GM21737 (cell line): Measurements from ENCODE around the gene HRH2.
"Not testable (repeated sequence)": the region's sequence is repeated elsewhere in the genome, so short reads cannot be mapped to it uniquely, and the experiment has no call there.

Source experiments
- ATAC-seq: cut with Tn5 transposase; IDR thresholded peaks from one replicate; pipeline ENCODE4 v1.9.1; 2021; ENCODE audit warnings: mild to moderate bottlenecking, moderate library complexity; ENCODE audit not compliant: unreplicated experiment

Gene HRH2, protein sequence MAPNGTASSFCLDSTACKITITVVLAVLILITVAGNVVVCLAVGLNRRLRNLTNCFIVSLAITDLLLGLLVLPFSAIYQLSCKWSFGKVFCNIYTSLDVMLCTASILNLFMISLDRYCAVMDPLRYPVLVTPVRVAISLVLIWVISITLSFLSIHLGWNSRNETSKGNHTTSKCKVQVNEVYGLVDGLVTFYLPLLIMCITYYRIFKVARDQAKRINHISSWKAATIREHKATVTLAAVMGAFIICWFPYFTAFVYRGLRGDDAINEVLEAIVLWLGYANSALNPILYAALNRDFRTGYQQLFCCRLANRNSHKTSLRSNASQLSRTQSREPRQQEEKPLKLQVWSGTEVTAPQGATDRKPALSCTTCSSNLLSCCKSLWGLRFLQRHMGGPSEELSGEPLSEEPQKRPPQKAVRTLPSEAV

DNA sequence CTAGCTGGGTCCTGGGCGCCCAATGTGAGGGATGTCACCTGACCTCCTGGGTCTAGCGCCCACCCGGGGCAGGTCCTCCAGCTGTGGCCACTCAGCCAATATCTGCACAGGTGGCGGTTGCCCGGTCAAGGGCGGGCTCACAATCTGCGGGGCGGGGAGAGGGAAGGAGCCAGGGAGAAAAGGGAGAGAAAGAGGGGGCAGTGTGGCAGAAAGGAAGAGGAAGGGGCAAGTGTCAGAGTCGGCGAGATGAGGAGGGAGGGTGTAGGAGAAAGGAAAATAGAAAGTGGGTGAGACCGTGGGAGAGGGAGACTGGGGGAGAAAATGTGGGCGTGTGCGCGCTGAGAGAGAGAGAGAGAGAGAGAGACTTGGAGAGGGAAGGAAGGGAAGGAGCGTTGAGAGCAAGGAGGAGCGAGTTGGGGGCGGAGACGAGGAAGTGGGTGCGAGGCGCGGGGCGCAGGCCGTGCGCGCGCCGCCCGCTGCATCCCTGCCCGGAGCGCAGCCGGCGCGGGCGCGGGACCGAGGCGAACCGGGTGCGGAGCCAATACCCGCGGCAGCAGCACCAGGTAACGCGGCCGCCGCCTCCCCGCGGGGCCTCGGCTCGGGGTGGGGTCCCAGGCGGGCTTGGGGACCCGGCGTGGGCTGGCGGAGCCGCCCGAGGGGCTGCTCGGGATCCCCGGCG, at the start of gene HRH2:
TSS of gene HRH2 (plus strand) at position 479 of the 679 bp plus-strand sequence. CDS start 25,163 bp downstream, outside the sequence.
- ATAC-seq, result no peak

DNA sequence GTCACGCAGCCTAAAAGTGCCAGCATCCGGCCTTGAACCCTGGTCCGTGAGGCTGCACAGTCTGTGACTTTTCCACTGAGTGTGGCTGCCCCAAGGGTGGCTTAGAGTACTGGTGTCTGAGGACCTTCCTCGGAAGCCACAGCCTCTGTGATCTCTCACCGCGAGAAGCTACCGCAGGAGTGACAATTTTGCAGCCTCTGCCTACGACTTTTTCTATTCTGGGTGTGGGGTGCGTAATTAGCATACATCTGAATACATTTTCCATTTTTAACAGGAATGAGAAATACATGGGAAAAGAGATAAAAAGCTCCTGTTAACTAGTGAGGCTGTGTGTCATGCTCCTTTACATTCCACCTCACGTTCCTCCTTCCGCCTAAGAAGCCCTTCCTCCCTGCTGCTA, 48.3 kb upstream of the HRH2 start:
- ATAC-seq, result no peak

DNA sequence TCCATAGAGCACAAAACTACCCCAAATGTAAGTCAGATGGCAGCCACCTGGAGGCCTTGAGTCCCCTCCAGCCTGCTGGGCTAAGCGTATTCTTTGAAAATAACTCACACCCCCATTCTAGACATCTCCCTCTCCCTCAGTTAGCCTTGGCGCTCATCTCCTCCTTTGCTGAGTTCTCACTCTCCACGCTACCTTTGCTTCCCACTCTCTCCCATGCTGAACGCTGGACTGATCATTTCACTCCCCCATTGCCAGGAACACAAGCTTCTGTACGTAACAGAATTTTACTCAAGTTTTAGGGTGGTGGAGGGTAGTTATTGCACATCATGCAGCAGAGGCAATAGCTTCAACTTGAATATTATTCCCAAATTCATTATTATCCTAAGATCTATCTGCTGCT, 47.5 kb upstream of the HRH2 start:
- no peak for ATAC-seq

DNA sequence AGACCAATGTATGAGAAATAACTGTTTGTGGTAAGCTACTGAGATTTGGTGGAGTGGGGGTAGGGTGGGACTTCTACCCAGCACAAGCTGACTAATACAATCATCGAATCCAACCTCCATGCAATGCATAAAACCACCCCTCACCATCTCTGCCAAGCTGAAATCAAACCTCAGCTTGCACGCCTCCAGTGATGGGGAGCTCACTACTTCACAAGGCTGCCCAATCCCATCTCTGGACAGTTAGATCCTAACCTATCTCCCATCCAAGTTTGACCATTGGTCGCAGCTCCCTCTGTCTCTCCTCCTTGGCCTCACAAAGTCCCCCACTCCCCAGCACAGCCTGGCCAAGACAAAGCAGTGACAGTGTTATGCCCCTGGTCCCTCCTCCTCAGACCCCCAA, 47.0 kb upstream of the HRH2 start:
- no peak for ATAC-seq

DNA sequence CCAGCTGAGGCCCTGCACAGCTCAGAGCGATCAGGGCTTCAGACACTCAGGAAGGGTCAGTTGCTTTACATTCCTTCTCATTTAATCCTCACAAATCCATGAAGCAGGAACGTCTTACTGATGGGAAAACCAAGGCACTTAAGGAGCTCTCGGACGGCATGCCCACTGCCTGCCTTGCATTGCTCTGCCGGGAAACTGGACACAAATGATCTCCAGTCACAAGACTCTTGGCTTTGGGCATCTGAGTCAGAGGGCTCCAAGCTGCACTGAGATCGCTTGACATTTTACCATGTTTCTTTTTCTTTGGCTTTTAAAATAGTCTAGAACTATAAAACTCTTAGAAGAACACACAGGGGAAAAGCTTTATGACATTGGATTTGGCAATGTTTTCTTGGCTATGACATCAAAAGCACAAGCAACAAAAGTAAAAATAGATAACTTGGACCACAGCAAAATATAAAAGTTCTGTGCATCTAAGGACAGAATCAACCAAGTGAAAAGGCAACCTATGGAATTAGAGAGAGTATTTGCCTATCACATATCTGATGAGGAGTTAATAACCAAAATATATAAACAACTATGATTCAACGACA, 43.6 kb upstream of the HRH2 start:
- no peak for ATAC-seq

DNA sequence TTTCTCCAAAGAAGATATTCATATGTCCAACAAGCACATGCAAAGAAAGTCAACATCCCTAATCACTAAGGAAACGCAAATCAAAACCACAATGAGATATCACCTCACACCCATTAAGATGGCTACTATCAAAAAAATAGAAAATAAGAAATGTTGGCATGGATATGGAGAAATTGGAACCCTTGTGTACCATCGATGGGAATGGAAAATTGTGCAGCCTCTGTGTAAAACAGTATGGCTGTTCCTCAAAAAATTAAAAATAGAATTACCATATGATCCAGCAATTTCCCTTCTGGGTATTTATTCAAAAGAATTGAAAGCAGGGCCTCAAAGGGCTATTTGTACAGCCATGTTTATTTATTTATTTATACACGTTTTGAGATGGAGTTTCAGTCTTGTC, 43.0 kb upstream of the HRH2 start:
- ATAC-seq, result no peak

DNA sequence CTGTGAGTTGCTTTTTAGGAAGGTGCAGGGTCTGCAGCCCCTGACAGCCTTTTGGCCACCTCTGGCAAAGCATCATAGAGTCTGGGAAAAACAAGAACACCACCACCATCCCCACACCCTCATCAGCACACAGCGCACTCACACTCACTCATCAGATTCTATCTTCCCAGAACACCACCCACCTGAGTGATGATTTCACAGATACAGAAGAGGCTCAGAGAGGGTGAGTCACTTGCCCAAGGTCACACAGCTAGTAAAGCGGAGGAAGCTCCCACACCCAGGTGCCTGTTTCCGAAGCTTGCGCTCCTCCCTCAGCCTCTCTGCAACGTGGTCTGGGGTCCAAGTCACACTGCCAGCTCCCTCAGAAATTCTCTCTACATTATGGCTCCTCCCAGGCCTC, 41.8 kb upstream of the HRH2 start:
- no peak for ATAC-seq

DNA sequence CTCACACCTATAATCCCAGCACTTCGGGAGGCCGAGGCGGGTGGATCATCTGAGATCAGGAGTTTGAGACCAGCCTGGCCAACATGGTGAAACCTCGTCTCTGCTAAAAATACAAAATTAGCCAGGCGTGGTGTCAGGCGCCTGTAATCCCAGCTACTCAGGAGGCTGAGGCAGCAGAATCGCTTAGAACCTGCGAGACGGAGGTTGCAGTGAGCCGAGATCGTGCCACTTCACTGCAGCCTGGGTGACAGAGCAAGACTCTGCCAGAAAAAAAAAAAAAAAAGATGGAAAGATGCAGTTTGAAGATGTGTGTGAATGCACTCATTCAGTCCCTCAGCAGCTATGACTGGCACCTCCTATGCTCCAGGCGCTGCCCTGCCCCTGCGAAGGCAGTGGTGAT, 41.3 kb upstream of the HRH2 start:
- ATAC-seq, result not testable (repeated sequence)

DNA sequence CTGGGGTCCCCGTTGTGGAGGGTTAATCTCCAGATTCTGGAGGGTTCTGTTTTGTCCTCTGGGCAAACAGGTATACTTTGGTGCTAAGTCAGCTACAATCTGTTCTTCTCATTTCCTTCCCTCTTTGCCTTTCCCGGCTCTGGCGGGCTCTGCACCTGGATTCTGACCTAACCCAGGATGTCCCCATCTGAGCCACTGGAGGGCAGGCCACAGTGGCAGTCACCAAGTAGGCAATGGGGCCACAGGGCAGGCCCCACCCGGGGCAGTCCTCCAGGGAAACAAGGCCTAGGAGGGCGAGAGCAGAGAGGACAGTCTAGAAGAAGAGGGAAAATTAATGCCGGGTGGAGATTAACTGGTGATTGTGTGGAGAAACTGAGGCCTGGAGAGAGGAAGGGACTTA, 40.4 kb upstream of the HRH2 start:
- ATAC-seq, result no peak

DNA sequence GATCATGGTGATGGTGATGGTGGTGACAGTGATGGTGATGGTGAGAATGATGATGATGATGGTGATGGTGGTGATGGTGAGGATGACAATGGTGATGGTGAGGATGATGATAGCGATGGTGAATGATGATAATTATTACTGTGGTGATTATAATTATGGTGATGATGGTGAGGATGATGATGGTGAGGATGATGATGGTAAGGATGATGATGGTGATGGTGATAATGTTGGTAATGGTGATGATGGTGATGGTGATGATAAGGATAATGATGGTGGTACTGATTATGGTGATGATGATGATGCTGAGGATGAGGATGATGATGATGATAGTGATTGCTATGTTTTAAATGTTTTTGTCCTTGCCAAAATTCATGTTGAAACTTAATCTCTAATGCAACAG, 37.3 kb upstream of the HRH2 start:
- no peak for ATAC-seq

DNA sequence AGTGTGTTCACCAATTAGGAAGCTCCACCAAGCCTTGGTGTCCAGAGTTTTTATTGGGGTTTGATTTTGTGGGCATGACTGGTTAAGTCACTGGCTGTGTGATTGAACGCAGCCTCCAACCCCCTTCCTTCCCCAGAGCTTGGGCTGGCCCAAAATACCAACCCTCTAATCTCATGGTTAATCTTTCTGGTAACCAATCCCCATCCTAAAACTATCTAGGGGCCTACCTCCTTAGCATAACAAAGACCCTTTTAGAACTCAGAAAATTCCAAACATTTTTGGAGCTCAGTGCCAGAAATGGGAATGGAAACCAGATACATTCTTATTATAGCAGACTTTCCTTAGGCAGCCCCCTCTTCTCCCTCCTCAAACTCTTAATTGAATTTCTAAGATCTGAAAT, 35.9 kb upstream of the HRH2 start:
- no peak for ATAC-seq

DNA sequence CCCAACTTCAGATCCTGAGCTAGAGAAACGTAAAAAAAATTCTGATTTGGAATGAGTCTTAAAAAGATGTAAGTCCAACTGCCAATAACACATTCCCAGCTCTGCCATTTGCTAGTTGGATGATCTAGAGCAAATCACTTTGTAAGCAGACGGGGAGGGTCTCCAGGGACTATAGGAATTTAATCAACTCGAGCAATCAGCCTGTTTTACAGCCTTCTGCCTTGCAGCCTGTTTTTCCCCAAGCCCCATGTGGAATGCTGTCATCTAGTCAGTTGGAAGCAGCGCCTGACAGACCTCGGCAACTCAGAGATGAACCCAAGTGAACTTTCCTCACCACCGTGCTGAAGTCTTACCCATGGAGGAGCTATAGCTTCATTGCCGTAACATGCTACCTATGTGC, 34.8 kb upstream of the HRH2 start:
- no peak for ATAC-seq

DNA sequence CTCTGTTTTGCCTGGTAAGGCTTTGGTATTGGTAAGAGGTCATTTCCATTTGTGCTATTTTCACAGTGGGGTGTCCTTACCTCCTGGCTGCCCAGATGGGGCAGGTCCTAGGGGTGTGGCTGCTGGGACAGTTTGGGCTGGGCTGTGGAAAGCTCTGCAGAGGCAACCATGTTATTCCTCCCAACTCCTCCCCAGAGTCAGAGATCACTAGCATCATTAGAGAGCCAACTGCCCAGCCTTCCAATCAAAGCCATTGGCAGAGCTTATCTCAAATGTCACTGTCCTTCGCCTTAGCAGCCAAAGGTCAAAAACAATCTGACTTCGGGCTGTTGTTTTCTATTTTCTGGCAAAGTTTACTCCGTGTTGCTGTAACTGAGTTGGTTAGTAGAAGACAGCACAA, 33.6 kb upstream of the HRH2 start:
- no peak for ATAC-seq

DNA sequence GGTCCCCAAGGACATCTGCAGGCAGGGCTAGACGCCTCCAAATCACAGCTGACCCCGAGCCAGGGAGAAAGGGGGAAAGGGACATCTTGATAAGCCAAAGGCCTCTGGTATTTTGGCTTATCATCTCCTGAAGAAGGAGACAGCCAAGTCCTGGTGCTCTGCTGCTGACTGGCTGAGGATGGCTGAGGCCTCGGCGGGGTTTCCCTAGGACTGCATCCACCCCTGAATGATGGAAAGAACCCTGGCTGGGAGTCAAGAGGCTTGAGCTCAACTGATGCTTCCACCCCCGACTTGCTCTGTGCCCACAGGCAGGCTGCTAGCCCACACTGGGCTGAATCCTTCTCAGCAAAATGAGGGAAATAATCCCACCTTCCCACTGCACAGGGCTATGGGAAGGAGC, 30.9 kb upstream of the HRH2 start:
- ATAC-seq, result no peak

DNA sequence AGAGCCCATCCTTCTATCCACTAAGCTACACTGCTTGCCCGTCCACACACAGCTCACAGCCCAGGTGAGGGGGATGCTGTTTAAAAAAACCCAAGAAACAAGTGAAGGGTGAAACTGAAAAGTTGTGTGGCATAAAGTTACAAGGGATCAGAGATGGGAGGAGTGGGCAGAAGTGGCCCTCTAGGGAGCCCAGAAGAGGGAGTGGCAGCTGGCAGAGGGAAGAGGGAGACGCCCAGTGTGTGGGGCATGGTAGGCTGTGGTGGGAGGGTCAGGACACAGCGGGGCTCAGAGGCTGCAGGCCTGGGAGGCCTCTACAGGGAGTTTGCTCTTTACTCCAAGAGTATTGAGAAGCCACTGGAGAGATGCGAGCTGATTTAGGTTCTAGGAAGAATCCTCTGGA, 30.1 kb upstream of the HRH2 start:
- ATAC-seq, result no peak

DNA sequence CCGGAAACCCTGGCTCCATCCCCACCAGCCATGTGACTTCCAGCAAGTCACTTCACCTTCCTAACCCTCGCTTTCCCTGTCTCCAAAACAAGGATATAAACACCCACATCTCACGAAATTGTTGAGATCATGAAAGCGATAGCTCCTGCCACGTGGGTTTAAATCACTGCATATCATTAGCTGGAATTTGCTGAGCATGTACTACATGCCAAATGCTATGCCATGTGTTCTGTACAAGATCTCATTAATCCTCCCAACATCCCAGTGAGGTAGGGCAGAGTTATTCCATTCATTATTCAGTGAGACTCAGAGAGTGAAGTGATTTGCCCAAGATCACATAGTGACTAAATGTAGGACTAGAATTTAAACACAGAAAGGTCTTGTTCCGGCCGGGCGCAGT, 29.2 kb upstream of the HRH2 start:
- ATAC-seq, result no peak

DNA sequence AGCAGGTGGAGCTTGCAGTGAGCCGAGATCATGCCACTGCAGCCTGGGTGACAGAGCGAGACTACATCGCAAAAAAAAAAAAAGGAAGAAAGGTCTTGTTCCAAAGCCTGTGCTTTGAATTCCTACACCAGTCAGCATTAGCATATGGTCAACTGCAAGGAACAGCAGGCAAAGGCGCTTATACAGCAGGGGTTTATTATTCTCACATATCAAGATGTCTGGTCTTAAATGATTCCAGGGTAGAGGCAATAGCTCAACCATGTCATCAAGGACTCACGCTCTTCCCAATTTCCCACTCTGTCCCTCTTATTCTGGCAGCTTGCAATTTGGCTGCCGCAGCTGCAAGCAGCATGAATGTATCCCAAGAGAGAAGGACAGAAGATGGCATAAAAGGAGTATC, 28.6 kb upstream of the HRH2 start:
- ATAC-seq, result no peak

DNA sequence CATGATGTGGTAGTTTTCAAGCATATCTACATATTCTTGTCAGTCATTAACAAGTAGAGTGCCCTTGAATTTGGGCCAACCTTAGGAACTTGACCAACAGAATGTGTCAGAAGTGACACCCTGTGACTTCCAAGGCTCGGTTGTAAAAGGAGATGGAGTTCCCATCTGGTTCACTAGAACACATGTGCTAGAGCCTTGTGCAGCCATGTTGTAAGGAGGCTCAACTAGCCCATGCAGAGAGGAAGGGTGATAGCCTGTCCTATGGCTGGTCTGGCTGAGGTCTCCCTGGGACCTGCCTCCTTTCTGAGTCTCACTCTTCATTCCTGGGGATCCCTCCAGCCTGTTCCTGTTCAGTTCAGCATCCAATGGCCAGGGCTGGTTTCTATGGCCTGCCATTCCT, 28.1 kb upstream of the HRH2 start:
- no peak for ATAC-seq

DNA sequence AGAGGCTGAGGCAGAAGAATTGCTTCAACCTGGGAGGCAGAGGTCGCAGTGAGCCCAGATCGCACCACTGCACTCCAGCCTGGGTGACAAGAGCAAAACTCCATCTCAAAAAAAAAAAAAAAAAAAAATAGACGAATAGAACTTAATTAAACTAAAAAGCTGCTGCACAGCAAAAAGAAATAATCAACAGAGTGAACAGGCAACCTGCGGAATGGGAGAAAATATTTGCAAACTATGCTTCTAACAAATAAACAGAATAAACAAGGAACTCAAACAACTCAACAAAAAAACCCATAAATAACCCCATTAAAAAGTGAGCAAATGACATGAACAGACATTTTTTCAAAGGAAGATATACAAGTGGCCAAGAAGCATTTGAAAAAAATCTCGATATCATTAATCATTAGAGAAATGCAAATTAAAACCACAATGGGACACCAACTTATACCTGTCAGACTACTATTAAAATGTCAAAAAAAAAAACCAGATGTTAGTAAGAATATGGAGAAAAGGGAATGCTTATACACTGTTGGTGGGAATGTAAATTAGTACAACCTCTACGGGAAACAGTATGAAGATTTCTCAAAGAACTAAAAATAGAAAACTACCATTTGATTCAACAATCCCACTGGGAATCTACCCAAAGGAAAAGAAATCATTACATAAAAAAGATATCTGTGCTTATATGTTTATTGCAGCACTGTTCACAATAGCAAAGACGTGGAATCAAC, 21.9 kb upstream of the HRH2 start:
- ATAC-seq, result no peak

DNA sequence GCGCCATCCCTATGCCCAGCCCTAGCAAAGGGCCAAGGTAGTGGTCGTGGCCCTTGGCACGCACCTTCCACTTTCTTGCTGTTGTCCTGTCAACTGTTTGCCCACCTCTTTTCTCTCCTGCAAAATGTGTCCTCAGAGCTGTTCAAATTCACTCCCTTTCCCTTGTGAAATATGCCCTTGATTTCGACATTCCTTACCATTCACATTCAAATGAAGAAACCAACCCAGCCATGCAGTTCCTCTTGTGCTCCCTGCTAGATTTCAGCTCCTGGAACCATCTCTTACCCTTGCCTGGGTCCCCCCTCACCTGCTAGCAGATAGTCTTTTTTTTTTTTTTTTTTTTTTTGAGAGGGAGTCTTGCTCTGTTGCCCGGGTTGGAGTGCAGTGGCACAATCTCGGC, 19.6 kb upstream of the HRH2 start:
- no peak for ATAC-seq

DNA sequence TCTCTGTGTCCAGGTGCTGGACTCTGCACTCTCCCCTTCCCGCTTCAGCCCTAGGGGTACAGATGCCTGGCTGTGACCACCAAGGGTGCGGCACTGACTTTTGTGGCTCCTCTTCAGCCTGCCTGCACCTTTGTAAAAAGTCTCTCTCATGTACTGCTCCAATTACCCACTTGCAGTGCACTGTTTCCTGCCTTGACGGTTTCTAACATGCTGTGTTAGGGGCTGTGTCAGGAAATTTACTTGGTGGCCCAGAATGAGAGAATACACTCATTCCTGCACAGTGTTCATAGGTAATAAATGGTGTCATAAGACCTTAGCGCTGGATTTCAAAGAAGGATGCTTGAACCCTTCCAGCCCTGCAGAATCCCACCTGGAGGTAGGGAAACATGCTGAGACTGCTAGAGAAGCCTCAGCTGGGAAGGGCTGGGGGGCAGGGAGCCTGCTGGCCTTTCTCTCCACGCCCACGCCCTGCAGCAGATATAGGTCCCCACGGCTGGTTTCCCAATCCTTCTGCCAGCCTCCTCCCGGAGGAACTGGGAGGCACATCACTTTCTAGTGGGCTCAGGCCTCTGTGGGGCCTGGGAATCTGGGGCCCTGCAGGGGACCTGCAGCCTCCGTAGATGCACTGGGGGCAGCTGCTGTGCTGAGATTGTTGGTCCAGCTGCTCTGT, 17.6 kb upstream of the HRH2 start:
- ATAC-seq, result no peak
